Measurements from ENCODE around the gene PRPF18.

DNA sequence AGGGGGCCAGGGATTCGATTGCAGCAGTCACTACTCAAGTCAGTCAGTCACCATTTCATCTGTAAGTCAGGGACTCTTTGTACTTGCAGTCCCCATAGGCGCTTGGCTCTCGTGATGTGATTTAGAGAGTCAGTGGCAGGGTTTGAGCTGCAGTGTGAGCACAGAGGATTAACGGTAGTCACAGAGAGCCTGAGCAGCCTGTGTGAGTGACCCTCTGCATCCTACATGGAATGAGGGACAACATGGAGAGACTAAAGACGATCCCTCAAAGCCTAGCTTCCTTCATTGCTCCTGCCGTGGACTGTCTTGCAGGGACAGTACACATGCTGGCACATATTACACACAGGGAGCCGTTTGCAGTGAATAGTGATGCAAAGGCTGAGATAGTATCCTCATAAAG, 56.3 kb downstream of the PRPF18 start:
- TF ChIP-seq, protein P1, sequence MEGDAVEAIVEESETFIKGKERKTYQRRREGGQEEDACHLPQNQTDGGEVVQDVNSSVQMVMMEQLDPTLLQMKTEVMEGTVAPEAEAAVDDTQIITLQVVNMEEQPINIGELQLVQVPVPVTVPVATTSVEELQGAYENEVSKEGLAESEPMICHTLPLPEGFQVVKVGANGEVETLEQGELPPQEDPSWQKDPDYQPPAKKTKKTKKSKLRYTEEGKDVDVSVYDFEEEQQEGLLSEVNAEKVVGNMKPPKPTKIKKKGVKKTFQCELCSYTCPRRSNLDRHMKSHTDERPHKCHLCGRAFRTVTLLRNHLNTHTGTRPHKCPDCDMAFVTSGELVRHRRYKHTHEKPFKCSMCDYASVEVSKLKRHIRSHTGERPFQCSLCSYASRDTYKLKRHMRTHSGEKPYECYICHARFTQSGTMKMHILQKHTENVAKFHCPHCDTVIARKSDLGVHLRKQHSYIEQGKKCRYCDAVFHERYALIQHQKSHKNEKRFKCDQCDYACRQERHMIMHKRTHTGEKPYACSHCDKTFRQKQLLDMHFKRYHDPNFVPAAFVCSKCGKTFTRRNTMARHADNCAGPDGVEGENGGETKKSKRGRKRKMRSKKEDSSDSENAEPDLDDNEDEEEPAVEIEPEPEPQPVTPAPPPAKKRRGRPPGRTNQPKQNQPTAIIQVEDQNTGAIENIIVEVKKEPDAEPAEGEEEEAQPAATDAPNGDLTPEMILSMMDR (IDR thresholded peaks at IDR 0.05), result no peak
- TF ChIP-seq POLR2A (IDR thresholded peaks at IDR 0.05), result no peak
